Right lobe of liver (tissue), 6 donors: ENCODE results near the gene BAZ1B. TPM values are rescaled to one million over a fixed set of nuclear protein-coding genes. Genes with fewer than 3 reads are reported as not detected.
"Not testable (repeated sequence)": the region's sequence is repeated elsewhere in the genome, so short reads cannot be mapped to it uniquely, and the experiment has no call there.

Experiments
- ATAC-seq, 4 donors: fragments of 200-7000 bp; cut with Tn5 transposase; one replicate each; pipeline ENCODE4 v1.9.1; 2020; ENCODE audit warnings: mild to moderate bottlenecking in 4 of 4, moderate library complexity in 4 of 4
- DNase-seq, 3 donors: peaks; one replicate each; pipeline ENCODE4 v3.0.0-alpha.2; 2020
- H3K27ac ChIP-seq, 3 donors: fragments of 200-600 bp; one replicate each; pipeline ENCODE4 v1.8.0; 2022
- H3K27me3 ChIP-seq, 2 donors: fragments of 200-600 bp; one replicate each; pipeline ENCODE4 v1.8.0; 2022
- H3K36me3 ChIP-seq, 4 donors: fragments of 200-600 bp; sonication (generic) in 1 of 4; one replicate each; pipeline versions ENCODE4 v1.5.1 to v1.8.0; 2017 to 2022; ENCODE audit warnings: control low read depth in 1 of 4
- H3K4me1 ChIP-seq, 4 donors: fragments of 200-600 bp; sonication (generic) in 1 of 4; one replicate each; pipeline versions ENCODE4 v1.5.1 to v1.8.0; 2017 to 2022; ENCODE audit warnings: control low read depth in 1 of 4
- H3K4me3 ChIP-seq, 3 donors: fragments of 200-600 bp; one replicate each; pipeline ENCODE4 v1.8.0; 2022
- H3K9me3 ChIP-seq, 4 donors: fragments of 200-600 bp; sonication (generic) in 1 of 4; one replicate each; pipeline versions ENCODE4 v1.5.1 to v1.8.0; 2017 to 2022; ENCODE audit warnings: control low read depth in 1 of 4
- POLR2A ChIP-seq: fragments of 450-650 bp; IDR thresholded peaks from one replicate; pipeline ENCODE4 v1.6.1; 2017; ENCODE audit warnings: antibody characterized with exemption, mild to moderate bottlenecking
- WGBS: methylation state at CpG from one replicate; pipeline ENCODE4 v1.1.6; 2018; ENCODE audit warnings: low coverage, low lambda C conversion rate; ENCODE audit not compliant: insufficient coverage; ENCODE audit errors: missing lambda C conversion rate; 5-methylcytosine and 5-hydroxymethylcytosine counted together
- intact Hi-C, 2 donors: fragments of 100-400 bp; cut with DNase I; formaldehyde crosslinking; loops; one replicate each; pipeline versions ENCODE4 v1.11.2 to v1.14.1; 2022
- total RNA-seq, 6 experiments: library from RNA; depleted of rRNA in 2 of 6; stranded (reverse); fragments of >200 nt in 2 of 6; fragmentation: NEBNext Ultra II Directional in 3 of 6; extraction: Animal tissue kit (Norgen Biotek cat#: 25700) in 3 of 6; gene quantifications; one replicate each; pipeline versions ENCODE4 v1.1.0 to v1.2.4, GENCODE V29; 2016 to 2023
- TF ChIP-seq, protein P1 (sequence below), 4 donors: fragments of 200-600 bp in 3 of 4; fragments of 450-650 bp in 1 of 4; IDR thresholded peaks; one replicate each; pipeline versions ENCODE4 v1.5.1 to v1.8.0; 2016 to 2022; ENCODE audit warnings: antibody characterized with exemption in 4 of 4, mild to moderate bottlenecking in 2 of 4
- donor health status: DM: no; HTN: yes; CAD: no.
- donor health status: DM: no; HTN: no; CAD: no.
- donor health status: DM: no; HTN: no; CAD: no.
- donor health status: DM: no; HTN: yes; CAD: no.
- donor health status: DM: no; HTN: yes; CAD: no.

Gene BAZ1B
- total RNA-seq, 6 experiments from 2014 or later, result 19.3 to 26.2 (median 25.0) TPM

DNA sequence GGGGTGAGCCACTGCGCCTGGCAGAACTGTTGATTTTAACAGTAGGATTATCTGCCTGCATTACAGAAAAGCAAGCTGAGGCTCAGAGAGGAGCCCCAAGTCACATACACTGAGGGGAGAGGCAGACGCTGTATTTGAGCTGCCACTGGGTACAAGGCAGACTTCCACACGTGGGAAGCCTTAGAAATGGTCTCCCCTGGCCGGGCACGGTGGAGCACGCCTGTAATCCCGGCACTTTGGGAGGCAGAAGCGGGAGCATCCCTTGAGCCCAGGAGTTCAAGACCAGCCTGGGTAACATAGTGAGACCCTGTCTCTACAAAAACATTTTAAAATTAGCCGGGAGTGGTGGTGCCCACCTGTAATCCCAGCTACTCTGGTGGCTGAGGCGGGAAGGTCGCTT is 89.4 kb downstream of the BAZ1B start:
- WGBS, result 90% methylated on average over 2 of the region's 11 CpGs
- Histone ChIP-seq H3K9me3 (no peaks in the 10 kb centered on the region), H3K4me1 (no peaks in the 10 kb centered on the region), H3K4me3 (no peak overlapping the region), H3K27me3 (no peaks in the 10 kb centered on the region), H3K27ac (no peak overlapping the region), H3K36me3 (no peaks in the 10 kb centered on the region)
- TF ChIP-seq, protein P1, sequence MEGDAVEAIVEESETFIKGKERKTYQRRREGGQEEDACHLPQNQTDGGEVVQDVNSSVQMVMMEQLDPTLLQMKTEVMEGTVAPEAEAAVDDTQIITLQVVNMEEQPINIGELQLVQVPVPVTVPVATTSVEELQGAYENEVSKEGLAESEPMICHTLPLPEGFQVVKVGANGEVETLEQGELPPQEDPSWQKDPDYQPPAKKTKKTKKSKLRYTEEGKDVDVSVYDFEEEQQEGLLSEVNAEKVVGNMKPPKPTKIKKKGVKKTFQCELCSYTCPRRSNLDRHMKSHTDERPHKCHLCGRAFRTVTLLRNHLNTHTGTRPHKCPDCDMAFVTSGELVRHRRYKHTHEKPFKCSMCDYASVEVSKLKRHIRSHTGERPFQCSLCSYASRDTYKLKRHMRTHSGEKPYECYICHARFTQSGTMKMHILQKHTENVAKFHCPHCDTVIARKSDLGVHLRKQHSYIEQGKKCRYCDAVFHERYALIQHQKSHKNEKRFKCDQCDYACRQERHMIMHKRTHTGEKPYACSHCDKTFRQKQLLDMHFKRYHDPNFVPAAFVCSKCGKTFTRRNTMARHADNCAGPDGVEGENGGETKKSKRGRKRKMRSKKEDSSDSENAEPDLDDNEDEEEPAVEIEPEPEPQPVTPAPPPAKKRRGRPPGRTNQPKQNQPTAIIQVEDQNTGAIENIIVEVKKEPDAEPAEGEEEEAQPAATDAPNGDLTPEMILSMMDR (IDR thresholded peaks at IDR 0.05), result no peak
- no peak for TF ChIP-seq POLR2A
- DNase-seq (no peak), ATAC-seq (no peak)
- intact Hi-C loops, result loop anchor here in 1 of 2 donors (10.0 kb wide), 1 partner anchor 88 kb away; no protein-coding TSS in a partner anchor

DNA sequence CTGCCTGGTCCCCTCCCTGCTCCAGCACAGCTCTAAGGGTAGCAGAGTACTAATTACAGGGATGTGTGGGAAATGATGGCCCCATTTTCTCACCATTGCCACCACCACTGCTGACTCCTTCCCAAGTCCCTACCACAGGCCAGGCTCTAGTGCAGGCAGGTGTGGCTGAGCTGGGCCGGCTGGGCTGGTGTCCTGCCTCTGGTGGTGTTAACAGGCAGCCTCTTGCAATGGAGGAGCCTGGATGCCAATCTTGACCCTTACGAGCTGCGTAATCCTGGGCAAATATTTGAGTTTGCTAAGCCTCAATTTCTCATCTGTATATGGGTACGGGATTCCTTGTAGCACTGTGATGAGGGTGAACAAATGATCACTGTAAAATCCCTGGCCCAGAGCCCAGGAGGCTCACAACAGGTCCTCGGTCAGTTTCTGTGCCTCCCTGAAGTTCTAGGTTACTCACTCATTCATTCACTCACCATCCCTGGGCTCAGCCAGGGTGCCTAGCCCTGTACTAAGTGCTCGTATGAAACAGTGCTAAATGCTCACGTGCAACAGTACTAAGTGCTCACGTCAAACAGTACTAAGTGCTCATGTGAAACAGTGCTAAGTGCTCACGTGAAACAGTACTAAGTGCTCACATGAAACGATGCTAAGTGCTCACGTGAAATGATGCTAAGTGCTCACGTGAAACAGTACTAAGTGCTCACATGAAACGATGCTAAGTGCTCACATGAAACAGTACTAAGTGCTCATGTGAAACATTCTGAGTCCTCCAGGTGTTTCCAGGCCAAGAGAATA is 90.9 kb downstream of the BAZ1B start:
- no peaks in the 10 kb centered on the region for H3K4me1 ChIP-seq
- no peak overlapping the region for H3K27ac ChIP-seq
- TF ChIP-seq POLR2A, result no peak
- TF ChIP-seq, protein P1 (IDR thresholded peaks at IDR 0.05), result no peak
- H3K9me3 ChIP-seq, result no peaks in the 10 kb centered on the region
- WGBS, result 85% methylated on average over 11 of the region's 13 CpGs
- no peak for ATAC-seq
- intact Hi-C loops, result loop anchor here in 1 of 2 donors (10.0 kb wide), 1 partner anchor 86 kb away; no protein-coding TSS in a partner anchor
- no peak for DNase-seq
- H3K4me3 ChIP-seq, result no peak overlapping the region
- no peaks in the 10 kb centered on the region for H3K36me3 ChIP-seq
- H3K27me3 ChIP-seq, result no peaks in the 10 kb centered on the region

DNA sequence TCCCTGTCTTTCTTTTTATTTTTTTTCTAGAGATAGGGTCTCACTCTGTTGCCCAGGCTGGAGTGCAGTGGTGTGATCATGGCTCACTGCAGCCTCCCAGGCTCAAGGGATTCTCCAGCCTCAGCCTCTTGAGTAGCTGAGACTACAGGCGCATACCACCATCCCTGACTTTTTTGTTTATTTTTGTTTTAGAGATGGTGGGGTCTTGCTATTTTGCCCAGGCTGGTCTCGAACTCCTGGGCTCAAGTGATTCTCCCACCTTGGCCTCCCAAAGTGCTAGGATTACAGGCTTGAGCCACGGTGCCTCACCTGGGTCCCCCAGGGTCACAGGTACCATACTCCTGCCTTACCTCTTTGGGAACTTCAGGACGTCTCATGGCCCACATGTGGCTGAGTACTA is 91.6 kb downstream of the BAZ1B start:
- not testable (repeated sequence) for H3K36me3 ChIP-seq, H3K27me3 ChIP-seq, H3K27ac ChIP-seq, H3K9me3 ChIP-seq, H3K4me3 ChIP-seq, DNase-seq, H3K4me1 ChIP-seq, ATAC-seq
- intact Hi-C loops, result loop anchor here in 1 of 2 donors (10.0 kb wide), 1 partner anchor 86 kb away; no protein-coding TSS in a partner anchor
- WGBS, result 49% methylated on average over 3 of the region's 4 CpGs

DNA sequence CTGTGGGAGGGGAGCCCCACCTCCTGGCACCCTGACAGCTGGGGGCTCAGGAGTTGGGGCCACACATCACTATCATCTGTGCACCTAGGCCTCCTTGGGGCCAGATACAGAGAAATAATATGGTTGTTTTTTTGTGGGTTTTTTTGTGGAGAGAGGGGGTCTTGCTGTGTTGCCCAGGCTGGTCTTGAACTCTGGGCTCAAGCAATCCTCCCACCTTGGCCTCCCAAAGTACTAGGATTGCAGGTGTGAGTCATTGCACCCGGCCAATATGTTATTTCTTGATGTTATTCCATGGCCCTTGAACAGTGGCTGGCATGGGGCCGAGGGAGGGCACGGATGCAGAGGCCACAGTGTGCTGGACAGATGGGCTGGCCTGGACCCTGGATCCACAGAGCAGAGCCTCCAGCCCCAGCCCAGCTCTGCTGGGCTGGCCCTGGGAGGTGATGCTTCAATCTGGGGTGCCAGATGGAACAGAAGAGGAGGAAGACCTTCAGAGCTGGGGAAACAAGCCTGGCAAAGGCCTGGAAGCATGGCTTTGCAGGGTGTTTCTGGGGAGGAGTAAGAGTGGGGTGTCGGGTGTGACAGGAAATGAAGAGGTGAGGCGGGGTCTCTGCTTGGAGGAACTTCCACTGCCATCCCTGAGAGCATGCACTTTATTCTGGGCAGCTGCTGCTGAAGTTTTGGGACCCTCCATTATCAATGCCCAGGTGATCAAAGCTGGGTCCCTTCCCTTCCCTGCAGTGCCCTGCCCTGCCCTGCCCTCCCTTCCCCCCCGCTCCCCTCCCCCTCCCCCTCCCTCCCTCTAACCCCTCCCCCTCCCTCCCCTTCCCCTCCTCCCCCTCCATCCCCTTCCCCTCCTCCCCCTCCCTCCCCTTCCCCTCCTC is 92.2 kb downstream of the BAZ1B start:
- Histone ChIP-seq H3K36me3 (no peaks in the 10 kb centered on the region), H3K27me3 (no peaks in the 10 kb centered on the region), H3K4me3 (no peak overlapping the region), H3K27ac (no peak overlapping the region), H3K4me1 (no peaks in the 10 kb centered on the region), H3K9me3 (no peaks in the 10 kb centered on the region)
- intact Hi-C loops, result loop anchor here in 1 of 2 donors (10.0 kb wide), 1 partner anchor 85 kb away; no protein-coding TSS in a partner anchor
- TF ChIP-seq, protein P1 (IDR thresholded peaks at IDR 0.05), result no peak
- no peak for TF ChIP-seq POLR2A
- no peak for DNase-seq
- ATAC-seq, result no peak
- WGBS, result 70% methylated on average over 4 of the region's 6 CpGs
